WI38 (cell line): ENCODE data around the gene ATP2C1.
"Not testable (repeated sequence)": the region's sequence is repeated elsewhere in the genome, so short reads cannot be mapped to it uniquely, and the experiment has no call there.

Experiments
- H3K4me3 ChIP-seq: 2 replicates; pipeline ENCODE4 v1.5.1; 2011; ENCODE audit warnings: low read depth, mild to moderate bottlenecking, control low read depth, low read length
- TF ChIP-seq, protein P1 (sequence below): IDR thresholded peaks from 2 replicates; pipeline ENCODE4 v1.5.1; 2012; ENCODE audit warnings: low read depth, mild to moderate bottlenecking, control low read depth, low read length

ATP2C1 gene

DNA sequence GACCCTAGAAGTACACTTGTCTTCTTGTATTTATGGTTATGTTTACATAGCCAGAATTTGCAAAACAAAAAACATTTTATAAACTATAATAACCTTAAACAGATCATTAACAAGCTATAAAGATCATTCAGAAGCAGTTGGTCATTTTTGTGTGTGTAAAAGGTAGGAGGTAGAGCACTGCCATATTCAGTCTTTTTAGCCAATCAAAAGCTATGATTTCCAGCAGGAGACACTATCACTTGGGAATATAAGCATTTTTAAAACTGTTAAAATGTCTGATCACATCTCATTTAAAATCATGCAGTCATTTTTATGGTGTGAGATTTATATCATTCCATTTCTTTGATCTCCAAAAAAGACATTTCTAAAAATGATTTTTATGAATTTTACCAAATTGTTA, 42.6 kb upstream of the ATP2C1 start:
- H3K4me3 ChIP-seq = no peak overlapping the region
- TF ChIP-seq, protein P1, sequence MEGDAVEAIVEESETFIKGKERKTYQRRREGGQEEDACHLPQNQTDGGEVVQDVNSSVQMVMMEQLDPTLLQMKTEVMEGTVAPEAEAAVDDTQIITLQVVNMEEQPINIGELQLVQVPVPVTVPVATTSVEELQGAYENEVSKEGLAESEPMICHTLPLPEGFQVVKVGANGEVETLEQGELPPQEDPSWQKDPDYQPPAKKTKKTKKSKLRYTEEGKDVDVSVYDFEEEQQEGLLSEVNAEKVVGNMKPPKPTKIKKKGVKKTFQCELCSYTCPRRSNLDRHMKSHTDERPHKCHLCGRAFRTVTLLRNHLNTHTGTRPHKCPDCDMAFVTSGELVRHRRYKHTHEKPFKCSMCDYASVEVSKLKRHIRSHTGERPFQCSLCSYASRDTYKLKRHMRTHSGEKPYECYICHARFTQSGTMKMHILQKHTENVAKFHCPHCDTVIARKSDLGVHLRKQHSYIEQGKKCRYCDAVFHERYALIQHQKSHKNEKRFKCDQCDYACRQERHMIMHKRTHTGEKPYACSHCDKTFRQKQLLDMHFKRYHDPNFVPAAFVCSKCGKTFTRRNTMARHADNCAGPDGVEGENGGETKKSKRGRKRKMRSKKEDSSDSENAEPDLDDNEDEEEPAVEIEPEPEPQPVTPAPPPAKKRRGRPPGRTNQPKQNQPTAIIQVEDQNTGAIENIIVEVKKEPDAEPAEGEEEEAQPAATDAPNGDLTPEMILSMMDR = no peak

DNA sequence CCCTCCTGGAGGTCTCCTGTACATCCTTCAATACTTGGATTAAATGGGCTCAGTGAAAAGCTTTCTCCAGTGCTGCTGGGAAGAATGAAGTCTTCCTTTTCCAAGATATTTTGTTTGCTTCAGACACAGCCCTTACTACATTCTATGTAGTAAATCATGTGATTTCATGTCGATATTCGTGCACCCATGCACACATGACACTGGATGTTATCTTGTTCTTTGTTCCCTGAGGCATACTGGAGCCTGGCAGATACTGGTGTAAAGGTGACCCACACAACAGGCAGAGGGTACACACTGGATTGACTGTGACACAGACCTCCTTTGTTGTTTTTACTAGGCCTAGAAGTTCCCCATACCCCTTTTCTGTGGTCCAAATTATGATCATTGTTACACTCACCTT, 40.3 kb upstream of the ATP2C1 start:
- no peak overlapping the region for H3K4me3 ChIP-seq
- TF ChIP-seq, protein P1 = no peak

DNA sequence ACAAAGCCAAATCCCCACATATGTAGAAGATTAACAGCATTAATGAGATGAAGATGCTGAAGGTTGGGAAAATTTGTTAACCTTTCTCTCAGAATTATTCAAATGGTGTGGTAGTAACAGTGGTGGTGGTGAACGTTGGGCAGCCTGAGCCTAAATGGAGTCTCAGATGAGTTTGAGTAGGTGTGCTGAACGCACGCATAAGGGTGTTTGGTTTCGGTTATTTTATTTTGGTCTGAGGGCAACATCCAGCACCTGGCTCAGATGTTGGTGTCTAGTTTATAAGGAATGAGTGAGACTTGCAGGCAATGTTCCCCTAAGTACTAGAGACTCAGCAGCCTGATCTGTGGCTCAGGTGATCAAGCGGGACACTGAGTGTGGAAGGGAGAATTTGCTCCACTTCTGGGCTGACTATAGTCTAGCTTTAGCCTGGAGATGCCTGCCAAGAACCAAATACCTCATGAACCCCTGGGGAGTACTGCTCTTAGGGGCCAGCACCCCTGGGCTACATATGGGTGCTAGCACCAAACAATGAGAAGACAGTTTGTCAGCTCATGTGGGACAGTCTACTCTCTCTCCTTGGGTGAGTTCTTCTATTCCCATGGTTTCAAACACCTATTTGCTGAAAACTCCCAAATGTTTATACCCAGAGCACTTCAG, 39.5 kb upstream of the ATP2C1 start:
- TF ChIP-seq, protein P1 = no peak

DNA sequence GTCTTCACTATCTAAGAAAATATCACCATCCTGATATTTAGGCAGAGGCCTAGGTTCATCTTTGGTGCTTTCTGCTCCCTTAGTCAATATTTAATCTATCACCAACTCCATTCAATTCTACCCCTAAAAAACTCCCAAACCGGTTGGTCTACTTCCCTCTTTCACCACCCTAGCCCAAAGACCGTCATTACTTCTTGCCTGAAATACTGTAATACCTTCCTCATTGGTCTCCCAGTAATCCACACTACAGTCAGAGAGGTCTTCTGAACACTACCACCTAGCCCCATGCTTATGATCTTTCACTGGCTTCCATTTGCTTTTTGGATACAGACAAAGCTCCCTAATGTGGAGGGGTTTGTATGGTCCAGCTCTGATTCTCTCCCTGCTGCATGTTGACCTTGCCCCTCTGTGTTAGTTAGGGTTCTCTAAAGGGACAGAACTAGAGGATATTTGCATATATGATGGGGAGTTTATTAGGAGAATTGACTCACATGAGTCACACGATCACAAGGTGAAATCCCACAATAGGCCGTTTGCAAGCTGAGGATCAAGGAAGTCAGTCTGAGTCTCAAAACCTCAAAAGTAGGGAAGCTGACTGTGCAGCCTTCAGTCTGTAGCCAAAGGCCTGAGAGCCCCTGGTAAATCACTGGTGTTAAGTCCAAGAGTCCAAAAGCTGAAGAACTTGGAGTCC, 36.4 kb upstream of the ATP2C1 start:
- no peak overlapping the region for H3K4me3 ChIP-seq
- TF ChIP-seq, protein P1 = no peak

More for the DNA sequence above, 39.5 kb upstream of the ATP2C1 start:
- no peak overlapping the region for H3K4me3 ChIP-seq

DNA sequence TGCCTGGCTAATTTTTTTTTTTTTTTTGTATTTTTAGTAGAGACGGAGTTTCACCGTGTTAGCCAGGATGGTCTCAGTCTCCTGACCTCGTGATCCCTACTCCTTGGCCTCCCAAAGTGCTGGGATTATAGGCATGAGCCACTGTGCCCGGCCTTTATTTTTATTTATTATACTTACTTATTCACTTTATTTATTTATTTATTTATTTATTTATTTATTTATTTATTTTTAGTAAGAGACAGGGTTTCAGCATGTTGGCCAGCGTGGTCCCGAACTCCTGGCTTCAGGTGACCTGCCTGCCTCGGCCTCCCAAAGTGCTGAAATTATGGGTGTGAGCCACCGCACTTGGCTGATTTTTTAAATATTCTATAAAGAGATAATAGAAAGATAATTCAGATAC, 31.8 kb upstream of the ATP2C1 start:
- not testable (repeated sequence) for H3K4me3 ChIP-seq

DNA sequence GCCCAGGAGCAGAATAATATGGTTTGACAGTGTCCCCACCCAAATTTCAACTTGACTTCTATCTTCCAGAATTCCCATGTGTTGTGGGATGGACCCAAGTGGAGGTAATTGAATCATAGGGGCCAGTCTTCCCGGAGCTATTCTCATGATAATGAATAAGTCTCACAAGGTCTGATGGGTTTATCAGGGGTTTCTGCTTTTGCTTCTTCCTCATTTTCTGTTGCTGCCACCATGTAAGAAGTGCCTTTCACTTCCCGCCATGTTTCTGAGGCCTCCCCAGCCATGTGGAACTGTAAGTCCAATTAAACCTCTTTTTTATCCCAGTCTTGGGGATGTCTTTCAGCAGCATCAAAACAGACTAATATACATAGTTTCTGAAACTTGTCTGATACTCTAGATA, 28.4 kb upstream of the ATP2C1 start:
- H3K4me3 ChIP-seq = no peak overlapping the region
- TF ChIP-seq, protein P1 = no peak

DNA sequence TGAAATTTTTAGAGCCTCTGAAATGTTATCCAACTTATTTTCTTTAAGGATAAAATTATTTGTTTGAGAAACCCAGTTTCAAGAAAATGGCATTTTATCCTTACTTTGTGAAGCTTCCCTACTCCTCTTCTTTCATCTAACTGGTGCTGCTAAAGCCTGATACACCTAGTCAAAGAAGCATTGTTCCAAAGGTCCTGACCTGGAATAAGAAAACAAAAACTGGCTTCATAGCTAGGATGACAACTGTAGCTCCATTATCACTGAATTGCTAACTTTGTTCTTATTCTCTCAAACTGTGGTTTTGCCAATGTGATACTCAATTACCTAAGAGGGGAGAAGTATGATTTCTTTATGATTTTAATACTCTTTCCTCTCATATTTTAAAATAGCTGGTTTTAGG, 27.6 kb upstream of the ATP2C1 start:
- TF ChIP-seq, protein P1 = no peak

DNA sequence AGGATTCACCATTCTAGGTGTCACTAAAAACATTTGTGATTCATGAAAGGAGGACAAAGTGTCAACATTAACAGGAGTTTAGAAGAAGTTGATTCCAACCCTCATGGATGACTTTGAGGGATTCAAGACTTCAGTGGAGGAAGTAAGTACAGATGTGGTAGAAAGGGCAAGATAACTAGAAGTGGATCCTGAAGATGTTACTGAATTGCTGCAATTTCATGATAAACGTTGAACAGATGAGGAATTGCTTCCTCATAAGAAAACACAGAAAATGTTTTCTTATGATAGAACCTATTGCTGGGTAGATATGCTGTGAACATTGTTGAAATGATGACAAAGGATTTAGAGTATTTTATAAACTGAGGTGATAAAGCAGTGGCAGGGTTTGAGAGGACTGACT, 23.5 kb upstream of the ATP2C1 start:
- H3K4me3 ChIP-seq = no peak overlapping the region
- TF ChIP-seq, protein P1 = no peak

More for the DNA sequence above, 27.6 kb upstream of the ATP2C1 start:
- H3K4me3 ChIP-seq = no peak overlapping the region
